NCI-H128 (cell line): Measurements from ENCODE around the gene SLC51B.
"Not testable (repeated sequence)": the region's sequence is repeated elsewhere in the genome, so short reads cannot be mapped to it uniquely, and the experiment has no call there.

Source experiments
- DNase-seq: peaks from one replicate; lab custom pipeline; 2025; ENCODE audit not compliant: unreplicated experiment; lab: John Stamatoyannopoulos, UW

SLC51B gene

DNA sequence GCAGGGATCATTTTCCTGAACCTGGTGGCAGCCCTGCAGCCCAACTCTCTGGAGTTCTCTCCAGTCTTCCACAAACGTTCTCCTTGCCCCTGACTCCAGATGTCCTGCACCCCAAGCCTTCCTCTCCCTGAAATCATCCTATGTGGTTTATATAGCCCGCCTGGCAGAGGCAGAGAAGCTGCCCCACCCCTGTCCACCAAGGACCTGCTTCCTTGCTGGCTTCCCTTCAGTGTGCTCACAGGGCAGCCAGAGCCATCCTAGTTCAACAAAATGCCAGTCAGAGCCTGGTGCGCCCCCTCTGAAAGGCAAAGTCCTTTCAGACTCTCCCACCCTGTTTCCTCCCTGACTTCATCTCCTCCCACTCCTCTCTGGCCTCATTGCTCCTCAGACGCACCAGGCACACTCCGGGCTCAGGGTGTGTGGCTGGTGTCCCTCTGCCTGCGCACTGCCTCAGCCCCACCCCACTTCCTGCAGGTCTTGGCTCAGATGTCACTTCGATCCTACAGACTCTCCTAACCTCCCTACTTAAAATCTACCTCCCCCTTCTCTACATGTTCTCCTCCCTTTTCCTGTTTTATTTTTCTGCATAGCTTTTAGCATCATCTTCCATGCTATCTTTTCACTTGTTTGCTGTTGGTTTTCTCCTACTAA, 37.2 kb downstream of the SLC51B start:
- DNase-seq: no peak

DNA sequence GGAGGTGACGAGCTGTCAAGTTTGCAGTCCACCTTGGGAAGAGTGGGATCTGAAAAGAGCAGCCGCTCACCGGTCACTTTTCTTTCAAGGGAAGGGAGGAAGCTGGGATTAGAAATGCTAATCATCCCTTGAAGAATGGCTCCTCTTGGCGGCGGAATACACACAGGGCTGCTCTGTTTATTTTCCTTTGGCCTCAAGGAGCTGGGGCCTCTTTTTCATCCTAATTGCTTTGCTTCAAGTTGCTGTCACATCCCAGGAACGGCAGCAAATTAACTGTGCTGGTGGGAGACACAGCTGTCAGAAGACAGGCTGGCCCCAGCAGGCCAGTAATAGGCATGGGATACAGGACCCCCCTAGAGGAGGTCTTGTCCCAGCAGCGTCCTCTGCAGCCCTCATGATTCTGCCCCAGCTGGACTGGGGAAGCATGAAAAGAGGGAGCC, 38.1 kb downstream of the SLC51B start:
- DNase-seq: no peak

DNA sequence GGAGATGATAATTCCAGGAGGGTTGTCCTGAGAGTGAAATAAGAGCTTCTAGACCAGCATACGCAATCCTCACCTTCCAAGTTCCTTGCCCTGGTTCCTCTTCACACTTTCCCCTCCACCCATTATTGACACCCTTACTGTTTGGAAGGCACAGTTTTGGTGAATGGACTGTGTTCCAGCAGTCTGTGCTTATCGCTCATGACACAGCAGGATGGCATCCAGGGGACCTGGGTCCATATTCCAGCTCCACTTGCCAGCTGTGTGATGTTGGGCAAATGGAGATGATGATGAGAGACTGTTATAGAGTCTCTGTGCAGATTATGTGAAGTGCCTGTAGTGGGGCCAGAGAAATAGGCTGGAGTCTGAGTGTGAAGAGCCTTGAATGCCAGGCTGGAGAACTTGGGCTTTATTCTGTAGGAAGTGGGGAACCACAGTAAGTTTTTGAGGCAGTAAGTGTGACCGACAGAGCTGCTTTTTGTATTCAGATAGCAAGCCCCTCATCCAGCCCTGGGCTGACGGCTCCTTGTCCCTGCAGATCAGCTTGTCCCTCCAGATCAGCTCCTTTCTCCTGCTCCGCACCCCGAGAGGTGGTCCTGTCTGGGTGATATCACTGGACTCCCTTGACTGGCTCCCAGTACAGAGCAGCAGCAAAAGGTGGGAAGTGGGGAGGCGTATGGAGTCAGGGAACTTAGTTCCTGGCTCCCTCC, 39.5 kb downstream of the SLC51B start:
- no peak for DNase-seq

DNA sequence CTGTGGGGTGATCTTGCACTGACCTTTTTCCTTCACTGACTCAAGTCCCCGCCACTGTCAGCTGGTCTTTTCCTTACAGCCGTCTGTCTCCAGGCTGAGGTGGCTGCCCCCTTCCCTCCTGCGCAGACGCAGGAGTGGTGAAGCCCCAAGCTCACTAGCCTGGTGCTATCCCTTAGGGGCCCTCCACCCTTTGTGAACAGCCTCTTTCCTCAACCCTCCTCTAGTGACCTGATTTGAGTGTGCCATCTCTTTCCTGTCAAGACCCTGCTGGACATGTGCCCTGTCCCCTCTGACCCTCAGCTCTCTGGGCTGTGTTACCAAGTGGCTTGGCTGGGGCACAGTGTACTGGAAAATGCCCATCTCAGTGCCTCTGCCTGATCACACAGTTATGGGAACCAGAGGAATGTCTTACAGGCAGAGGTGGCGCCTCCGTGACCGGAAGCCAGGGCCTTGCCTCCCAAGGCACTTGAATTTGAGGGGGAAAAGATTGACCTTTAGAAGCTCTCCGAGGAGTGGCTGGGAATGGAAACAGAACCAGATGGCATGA, 40.1 kb downstream of the SLC51B start:
- DNase-seq: no peak

DNA sequence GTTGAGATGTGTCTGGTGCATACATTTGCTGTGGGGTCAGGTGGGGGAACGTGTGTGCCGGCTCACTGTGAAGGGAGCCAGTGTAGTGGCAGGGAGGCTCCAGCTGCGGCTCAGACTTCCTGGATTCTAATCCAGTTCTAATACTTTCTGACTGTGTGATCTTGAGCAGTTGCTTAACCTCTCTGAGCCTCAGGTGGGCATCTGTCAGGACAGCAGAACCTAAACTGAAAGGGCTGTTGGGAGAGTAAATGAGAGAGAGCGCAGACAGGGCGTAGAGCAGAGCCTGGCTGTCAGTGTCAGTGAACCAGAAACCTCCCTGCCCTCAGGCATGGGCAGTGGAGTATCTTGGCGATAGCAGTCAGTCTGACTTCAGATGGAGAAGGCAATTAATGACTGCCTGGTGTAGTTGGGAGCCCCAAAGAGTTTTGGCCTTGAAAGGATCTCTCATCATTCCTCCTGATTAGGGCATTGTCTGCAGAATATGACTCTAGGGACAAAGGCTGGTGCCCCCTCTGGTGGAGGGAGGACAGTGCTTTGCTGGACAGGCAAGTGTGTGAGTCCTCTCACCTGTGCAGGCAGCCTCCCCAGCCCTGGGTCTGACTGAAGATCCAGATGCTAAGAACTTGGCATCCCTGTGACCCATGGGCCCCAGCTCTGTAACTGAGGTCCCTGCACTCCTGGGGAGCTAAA, 40.9 kb downstream of the SLC51B start:
- DNase-seq: no peak

DNA sequence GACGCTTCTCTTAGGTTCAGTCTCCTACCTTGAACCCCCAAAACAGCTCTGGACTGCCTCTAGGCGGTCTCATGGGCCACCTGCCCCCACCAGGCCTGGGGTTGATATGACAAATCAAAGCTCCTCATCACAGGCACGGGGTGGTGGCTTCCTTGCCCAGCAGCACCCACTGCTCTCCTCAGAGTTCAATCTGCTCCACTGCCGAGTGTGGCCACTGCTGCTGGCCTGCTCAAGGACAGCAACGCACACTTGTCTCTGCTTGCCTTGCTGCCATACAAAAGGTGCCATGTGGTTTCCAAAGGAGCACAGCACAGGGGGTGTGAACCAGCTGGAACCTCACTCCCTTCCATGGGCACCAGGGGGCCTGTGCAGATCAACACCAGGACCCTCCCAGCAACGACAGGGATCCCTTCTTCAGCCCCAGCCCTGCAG, 41.5 kb downstream of the SLC51B start:
- DNase-seq: no peak

DNA sequence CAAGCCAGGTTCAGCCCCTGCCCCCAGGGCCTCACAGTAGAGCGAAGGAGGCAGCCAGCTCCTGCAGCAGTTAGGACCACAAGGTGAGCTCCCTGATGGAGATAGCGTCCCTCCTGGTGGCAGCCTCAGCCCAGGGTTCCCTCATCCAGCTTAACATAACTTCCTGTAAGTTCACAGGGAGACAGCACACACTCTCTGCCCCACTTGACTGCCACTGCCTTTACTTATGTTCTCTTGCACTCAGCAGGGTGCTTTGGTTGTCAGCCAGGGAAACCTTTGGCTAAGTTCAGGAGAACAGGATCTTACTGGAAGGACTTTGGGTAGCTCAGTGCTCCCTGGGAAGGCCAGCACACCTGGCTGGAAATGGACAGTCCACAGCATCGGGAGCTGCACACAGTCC, 42.2 kb downstream of the SLC51B start:
- DNase-seq: no peak

DNA sequence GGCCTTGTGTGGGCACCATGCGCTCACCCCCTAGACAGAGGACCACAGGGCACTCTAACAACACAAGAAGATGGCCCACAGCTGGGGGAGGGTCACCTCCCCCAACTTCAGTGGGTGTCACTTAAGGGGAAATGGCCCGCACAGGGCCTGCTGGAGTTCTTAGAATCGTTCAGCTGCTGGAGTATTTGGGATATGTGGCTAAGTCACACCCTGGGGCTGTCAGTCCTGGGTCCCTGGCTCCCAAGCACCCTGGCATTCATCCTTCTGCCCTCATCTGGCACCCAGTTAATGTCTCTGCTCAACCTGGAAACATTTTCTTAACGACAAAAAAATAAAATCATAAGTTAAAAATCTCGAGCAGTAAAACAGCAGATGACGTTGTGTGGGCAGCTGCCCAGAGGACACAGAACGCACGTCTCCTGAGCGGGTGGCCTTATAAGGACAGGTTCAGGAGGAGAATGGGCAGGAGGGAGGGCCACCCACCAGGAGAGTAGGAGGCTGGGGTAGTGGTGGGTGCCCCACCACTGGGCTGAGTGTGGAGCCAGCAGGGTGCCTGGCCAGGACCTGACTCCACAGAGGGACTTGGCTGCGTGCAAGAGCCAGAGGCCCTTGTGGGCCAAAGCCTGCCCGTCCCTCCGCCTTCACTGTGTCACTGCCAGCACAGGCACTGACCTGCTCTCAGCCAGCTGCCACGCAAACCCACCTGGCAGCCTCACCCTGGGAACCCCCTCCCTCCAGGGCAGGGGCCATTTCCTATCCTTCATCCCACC, 42.9 kb downstream of the SLC51B start:
- DNase-seq: no peak

DNA sequence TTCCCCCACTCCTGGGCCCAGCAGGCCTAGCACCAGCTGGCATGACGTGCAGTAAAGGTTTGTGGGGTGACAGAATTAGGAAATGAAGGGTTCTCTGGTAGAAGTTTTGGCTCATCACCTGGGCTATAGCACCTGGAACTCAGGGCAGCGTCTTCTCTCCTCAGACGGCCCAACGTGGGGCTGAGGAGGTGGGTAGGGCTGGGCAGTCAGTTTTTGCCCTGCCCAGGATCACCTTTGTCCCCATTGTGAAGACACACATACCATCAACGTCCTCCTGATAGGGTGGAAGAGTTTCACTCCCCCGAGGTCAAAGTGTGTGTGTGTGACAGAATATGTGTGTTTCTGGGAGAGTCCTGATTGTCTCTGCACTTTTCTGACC, 43.4 kb downstream of the SLC51B start:
- DNase-seq: no peak

DNA sequence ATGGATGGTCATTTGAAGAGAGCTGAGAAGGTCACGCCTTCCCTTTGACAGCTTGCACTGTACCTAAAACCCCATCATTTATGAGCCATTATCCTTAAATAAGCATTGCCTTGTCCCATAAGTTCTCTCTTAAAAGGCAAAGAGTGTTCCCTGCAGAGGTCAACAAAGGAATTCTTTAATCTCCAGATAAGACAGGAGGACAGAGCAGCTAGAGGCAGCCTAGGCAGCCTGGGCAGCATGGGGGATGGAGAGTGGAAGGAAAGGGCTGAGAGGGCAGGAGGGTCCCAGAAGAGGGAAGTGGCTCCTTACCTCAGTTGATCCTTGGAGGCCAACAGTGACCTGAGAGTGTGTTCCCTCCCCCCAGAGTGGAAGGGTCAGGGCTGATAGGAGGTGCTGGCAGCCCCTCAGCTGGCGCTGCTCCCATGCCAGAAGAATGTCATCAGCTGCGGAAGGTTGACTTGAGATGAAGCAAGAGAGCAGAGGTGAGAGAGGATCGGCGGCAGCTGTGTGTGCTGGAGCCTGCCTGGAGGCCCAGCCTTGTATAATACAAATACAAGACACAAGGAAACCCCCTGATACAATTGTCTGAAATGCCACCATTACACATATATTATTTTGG, 44.1 kb downstream of the SLC51B start:
- no peak for DNase-seq

DNA sequence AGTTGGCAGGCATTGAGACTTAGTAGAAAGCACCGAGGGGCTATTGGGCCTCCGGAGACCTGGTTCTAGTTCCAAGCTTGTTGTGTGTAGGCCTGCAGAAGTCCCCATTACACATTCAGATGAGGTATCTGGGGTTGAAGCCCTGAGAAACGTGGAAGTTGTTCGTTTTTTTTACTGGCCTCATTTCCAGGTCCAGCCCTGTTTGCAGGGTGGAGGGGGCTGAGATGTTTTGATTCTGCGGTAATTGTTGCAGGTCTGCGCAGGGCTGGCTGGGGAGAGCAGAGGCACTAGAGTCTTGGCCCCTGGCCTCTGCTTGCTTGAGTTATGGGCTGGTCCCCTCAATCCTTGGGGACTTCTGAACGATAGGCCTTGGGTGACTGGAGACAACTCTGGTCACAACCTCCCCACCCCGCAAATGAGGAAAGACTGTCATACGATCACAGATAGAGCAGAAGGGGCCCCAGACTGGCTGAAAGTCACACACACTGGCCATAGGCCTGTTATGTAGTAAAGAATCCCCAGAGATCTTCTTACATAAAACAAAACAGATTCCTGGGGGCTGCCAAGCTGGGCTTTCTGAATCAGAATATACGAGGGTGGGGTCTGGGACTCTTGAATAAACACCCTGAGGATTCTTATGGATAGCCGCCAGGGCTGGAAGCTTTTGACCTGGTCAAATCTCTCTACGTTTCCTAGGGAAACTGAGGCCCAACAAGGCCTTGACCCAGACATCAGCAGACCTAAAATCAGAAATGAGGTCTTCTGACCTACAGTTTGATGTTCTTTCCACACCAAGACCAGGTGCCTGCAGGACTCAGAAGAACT, 47.0 kb downstream of the SLC51B start:
- no peak for DNase-seq

DNA sequence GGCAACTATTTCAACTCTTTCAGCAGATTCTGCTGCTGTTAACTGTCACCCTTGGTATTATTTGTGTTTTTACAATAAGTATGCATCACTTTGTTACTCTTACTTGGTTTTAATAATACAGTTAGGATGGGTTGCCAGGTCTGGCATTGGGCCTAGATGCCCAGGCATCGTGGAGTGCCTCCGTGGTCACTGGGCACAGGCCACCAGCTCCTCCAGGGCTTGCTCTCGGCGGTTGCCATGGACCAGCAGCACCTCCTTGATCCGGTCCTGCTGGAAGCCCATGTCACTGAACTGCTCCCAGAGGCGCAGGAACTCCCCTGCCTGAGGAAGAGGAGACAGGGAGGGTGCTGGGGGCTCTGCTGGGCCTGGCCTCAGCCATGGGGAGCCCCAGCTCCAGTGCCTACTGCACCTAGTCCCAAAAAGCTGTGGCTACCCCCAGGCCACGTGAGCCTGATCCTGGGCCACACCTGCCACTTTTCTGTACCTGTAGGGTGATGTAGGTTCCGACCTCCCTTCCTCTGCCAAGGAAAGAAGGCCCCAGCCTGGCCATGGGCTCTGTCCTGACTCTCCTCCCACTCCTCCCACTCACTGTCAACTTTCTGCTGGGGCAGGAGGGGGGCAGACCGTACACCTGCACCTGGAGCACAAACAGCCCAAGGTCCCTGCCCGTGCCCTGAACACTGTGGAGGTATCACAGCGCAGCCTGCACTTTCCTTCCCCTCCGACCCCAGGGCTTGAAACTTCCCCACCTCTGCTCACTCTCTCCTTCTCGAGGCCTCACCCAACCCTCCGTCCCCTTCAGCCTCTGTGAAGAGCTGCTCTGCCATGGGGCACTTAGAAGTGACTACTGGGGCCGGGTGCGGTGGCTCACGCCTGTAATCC, 48.0 kb downstream of the SLC51B start:
- no peak for DNase-seq

DNA sequence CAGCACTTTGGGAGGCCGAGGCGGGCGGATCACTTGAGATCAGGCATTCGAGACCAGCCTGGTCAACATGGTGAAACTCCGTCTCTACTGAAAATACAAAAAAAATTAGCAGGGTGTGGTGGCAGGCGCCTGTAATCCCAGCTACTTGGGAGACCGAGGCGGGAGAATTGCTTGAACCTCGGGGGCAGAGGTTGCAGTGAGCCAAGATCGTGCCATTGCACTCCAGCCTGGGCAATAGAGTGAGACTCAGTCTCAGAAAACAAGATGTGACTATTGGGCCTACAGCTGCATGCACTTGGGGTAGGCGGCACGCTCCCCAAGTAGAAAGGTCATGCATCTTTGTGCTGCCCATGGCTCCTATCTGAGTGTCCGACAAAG, 48.6 kb downstream of the SLC51B start:
- DNase-seq: not testable (repeated sequence)

DNA sequence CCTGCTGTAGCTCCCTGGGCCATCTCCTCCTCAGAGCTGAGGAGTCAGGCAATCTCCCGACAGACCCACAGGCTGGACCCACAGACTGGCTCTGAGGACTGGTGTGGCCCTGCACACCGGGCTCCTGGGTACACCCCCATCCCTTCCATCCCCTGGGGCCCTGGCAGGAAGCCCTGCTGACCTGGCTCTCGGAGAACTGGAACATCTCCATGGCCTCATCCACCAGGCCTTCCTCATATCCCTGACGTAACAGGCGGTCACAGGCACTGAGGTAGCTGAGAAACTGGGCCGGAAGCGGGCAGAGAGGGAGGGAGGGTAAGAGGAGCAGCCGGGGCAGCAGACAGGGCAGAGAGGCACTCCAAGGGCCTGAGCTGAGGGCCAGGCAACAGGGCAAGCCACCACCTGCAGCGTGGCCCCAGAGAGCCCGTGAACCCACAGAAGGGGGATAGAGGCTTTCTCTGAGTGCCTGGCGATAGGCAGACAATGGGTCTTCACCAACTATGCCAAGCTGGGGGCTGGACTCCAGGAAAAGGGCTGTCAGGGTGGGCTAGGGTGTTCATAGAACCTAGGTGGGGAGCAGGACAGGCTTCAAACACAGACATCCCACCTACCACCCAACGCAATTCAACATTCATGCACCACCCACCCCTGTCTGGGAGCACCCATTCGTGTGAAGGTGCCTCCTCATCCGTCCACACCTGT, 49.3 kb downstream of the SLC51B start:
- DNase-seq: no peak

DNA sequence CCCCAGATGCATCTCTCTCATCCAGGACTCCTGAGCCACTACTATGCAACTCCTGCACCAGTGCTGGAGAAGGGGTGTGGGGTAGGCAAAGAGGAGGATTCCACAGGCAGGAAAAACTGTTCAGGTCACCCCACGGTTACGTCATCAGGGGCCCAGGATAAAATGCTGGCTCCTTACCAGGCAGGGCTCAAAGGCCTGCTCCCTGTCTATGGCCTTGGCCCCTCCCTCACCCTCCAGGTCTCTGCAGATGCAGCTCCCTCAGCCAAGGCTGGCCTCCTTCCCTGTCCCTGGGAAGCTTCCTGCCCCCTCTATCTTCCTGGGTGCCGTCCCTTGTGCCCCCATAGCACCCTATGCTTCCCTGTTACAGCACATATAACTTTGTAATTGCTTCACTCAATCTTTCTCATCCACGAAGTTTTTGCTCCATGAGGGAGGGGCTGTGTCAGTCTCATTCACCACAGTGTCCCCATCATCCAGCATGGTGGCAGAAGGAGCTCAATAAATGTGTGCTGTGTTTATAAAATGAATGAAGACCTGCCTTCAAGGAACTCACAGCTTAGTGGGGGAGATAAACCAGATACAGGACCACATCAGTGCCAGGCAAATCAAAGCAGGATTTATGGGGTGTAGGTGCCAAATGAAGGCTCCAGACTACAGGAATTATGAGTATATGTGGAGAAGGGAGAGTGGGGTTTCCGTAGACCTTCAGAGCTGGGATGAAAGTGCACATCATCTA, 50.0 kb downstream of the SLC51B start:
- no peak for DNase-seq

DNA sequence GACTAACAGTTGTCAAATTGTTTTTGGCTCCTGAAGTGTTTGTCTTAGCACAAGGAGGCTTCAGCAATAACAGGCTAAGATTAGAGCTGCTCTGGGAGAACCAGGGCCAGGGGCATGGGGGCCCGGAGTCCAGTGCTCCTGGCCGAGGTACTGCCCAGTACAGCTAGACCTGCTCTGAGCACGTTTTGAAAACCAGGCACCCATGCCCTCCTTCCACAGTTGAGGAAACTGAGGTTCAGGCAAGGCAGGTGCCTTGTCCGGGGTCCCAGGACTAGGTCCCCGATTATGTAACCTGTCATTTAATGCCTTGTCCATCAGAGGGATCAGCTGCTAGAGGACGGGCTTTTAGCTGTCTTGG, 50.5 kb downstream of the SLC51B start:
- DNase-seq: no peak

DNA sequence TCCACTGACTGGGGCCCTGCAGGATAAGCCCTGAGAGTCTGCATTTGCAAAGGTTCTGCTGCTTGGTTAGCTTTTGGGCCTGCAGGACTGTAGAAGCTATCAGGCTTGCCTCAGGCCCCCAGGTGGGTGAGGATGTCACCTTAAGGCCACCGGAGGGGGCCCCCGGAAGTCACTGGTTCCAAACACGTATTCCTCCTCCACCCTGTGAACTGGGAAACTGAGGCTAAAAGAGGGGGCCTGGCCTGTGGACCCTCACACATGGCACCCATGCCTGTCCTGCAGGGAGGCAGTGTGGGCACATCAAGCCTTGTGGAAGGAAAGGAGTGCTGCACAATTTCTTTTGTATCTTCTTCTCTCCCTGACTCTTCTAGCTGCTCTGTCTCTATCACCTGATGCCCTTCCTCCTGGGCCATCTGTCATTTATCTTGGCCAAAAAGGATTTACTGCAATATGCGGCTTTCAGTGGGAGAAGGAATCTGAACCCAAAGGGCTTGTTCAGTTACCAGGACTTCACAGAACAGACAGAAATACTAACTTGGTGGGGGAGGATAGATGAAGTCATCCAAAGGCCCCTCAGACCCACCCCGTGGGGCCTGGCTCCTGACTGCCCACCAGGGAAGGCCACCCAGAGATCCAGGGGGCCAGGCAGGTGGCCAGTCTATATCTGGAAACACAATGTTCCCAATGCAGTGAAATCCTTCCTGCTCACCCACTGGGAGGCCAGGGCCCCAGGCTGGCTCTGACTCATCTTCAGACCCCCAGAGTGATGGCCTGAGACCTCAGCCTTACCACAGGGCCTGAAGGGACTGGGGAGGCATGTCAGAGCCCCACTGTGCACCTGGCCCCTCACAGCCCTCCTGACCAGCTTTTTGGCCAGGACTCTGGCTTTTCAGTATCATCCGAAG, 51.5 kb downstream of the SLC51B start:
- no peak for DNase-seq
